HG03103 (cell line): ENCODE measurements around the gene PRPS1.
A peak's percentile ranks its signal among the peaks of the same experiment; 100 is the strongest.
"Not testable (repeated sequence)": the region's sequence is repeated elsewhere in the genome, so short reads cannot be mapped to it uniquely, and the experiment has no call there.

ENCODE experiments used
- ATAC-seq: cut with Tn5 transposase; IDR thresholded peaks from one replicate; pipeline ENCODE4 v1.9.1; 2021; ENCODE audit warnings: low read depth; ENCODE audit not compliant: unreplicated experiment

PRPS1 gene

DNA sequence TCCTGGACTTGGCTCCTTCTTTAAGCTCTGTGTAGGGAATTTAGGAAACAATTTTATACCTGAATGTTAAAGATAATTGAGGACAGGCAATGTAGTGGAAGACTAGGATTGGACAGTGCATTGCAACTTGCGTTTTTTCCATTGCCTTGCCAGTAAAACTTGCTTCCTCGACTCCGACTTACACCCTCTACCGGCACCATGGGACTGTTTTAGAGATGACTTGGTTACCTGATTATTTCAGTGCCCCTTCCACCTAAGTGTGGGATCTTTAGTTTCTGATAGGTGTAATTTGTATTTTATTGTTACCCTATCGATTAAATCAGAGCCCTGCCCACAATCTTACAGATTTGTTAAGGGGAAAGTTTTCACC, 1.2 kb downstream of the PRPS1 start:
- no peak for ATAC-seq

DNA sequence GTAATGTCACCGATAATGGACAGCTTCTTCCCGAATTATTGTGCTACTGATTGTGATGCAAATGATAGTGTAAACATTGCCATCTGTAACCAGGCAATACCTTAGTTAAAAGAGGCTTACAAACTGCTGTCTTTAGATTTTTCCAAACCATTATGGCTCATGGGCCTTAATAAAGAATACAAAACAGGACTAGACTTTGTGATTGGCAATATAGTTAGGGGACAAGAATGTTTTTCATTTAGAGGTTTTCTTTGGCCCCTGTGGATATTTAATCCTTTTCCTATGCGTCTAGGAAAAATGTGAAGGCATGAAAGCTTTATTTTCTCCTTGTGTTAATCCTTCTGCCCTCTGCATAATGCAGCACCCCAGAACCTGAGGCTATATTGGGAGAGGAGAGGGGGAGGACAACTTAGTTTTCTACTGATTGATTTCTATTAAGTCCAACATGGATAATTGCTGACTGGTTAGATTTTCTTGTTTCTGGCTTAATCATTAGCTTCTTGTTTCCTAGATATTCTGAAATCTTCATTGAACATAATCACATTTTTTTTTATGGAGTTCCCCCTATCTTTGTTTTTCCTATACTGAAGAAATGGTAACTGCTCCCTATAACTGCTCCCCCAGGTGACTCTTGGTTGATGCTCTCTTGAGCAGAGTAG, 1.9 kb downstream of the PRPS1 start:
- no peak for ATAC-seq

DNA sequence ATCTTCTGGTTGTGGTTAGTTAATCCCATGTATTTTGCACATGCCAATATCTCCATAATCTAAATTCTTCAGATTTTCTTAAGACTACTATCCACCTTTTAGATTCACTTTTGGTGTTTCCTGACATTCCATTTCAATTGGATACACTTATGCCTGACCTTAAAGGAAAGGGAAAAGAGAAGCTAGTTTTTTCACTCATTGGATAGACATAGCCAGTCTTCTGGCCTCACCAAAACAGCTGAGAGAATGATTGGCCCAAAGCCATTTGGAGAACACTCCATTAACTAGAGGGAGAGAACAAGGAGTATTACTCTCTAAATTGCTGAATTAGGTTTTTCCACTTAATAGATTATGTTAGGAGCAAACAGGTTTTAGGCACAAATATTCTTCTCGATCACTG, 4.0 kb downstream of the PRPS1 start:
- no peak for ATAC-seq

DNA sequence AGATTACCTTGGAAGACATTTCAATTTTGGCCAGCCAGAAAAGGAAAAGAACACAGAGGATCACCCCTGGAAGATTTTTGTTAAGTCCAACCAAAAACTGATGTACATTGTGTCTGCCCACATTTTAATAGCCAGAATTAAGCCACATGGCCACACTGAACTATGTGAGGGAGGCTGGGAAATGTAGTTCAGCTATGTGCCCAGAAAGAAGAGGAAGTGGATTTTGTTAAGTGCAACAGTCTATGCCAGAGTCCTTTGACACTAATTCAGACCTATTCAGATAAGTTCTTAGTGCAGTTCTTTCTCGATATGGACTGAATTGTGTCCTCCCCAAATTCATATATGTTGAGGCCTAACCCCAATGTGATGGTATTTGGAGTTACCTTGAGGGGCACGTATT, 18.4 kb downstream of the PRPS1 start:
- ATAC-seq = no peak

DNA sequence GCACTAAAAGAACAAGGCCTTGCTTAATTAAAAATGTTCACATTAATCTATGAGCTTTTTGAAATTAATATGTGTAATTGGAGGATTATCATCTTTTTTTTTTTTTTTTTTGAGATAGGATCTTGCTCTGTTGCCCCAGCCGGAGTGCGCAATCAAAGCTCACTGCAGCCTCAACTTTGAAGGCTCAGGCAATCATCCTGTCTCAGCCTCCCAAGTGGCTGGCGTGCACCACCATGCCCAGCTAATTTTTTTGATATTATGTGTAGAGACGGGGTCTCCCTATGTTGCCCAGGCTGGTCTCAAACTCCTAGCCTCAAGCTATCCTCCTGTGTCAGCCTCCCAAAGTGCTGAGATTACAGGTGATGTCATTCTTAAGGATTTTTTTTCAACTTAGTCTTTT, 20.0 kb downstream of the PRPS1 start:
- ATAC-seq = no peak

DNA sequence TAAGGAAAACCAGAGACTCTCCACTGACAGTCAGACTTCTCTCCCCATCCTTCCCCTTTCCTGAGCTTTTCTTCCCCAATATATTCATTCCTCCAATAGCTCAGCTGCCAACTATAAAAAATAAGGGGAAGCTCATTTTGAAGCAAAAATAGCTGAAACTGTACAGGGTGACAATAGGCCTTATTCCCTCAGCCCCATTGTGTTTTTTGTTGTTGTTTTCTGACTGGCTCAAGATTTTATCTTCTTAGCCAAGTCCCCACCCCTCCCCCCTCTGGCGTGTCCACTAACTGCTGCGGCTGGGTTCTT, 26.2 kb downstream of the PRPS1 start:
- ATAC-seq = no peak

DNA sequence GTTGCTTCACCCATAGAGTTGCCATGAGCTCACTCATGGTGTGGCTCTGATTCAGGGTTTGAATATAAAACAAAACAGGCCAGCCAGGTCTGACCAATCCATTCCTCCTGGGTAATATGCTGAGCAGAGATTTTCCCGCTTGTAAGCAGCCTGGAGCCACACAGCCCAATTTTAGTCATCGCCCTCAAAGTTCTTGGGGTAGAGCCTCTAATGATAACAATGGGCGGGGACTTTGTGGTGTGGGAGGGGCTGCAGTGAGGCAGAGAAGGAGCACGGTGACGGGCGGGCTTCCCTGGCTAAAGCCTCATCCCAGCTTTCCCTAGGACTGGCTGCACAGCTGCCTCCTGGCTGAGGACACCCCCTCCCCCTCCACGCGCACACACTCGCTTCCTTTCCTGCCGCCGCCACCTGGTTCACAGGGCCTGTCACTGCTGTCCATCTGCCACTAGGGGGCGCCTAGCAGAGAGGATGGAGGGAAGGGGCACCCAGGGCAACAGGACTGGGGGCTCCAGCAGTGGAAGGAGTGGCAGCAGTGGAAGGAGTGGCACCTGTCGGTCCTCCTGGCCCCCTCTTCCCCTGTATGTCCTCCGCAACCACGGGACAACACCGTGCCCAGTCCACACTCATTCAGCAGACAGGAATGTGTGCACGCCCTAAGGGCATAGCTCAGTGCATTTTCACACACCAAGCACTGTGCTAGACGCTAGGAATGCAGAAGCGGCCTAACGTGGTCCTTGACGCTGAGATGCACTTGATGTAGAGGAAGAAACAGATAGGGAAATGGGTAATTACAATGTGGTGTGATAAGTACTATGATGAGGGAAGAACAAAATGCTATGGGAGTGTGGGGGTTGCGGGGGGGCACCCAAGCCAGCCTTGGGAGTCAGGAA, 26.8 kb downstream of the PRPS1 start:
- ATAC-seq = peak; percentile 64

DNA sequence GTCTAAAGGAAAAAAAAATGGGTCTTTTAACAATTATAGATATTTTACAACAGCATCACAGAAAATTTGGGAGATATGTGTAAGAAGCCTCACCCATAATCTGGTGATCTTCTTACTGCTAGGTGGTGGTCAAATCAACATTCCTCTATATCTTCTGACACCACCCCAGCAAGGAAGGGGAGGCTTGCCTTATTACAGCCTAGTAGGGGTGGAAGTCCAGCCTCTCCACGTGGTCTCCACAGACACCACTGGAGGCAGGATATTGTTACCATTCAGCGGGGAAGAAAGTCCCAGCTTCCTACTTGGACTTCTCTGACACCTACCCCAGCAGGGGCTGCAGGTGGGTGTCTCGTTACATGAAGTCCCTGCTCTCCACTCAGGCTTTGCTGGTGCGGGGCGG, 28.7 kb downstream of the PRPS1 start:
- no peak for ATAC-seq

DNA sequence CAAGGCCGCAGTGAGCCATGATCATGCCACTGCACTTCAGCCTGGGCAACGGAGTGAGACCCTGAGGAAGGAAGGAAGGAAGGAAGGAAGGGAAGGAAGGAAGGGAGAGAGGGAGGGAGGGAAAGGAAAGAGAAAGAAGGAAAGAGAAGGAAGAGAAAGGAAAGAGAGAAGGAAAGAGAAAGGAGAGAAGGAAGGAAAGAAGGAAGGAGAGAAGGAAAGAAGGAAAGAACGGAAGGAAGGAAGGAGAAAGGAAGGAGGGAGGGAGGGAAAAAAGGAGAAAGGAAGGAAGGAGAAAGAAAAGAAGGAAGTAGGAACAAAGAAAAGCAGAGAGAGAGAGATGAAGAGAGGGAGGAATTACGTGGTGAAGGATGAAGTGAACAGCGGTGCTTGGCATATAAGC, 30.4 kb downstream of the PRPS1 start:
- no peak for ATAC-seq

DNA sequence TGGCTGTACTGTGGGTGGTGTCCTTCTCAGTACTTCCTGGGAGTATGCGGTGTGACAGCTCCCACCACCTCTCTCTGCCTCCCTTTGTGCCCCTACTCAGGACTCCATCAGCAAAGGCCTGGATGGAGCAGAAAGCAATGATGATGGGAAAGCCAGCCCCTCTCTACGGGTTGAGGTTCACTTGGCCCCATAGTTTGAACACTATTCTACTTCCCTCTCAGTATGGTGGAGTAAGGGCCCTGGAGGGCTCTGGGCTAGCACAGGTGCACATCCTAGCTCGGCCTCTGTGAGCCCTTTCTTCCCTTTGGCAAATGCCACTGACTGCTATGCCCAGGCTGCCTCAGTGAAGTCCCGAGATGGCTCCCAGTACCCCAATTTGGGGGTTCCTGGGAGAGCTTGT, 31.0 kb downstream of the PRPS1 start:
- no peak for ATAC-seq

DNA sequence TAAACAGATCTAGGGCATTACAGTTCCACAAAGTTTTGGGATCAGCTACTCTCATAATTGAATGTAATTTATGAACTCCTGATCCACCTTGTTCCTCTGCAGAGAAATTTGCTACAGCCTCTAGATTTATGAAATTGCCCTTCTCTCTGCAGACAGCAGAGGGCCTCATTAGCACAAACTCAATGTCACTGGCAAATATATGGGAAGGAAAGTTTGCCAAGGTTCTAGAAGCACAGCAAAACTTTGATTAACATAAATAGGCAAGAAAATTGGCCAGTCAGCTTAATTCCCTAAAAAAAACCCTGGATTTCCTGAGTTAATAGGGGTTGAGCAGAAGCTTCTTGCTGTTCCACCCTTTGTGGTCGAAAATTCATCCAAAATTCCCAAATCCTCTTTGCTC, 31.5 kb downstream of the PRPS1 start:
- no peak for ATAC-seq

DNA sequence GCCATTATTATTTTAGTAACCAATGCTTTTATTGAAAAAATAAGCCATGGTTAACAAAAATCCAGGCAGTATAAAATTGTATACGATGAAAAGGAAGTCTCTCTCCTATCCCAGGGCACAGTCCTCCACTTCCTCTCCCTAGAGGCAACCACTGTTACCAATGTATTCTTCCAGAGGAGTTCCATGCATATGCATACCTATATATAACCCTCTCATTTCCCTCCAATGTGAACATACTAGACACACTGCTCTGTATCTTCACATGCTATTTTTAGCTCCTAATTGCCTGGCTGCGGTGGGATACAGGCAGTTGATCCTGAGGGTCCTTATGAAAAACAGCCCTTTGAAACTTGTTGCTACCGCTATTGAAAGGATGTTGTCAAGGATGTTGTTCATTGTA, 33.8 kb downstream of the PRPS1 start:
- no peak for ATAC-seq

DNA sequence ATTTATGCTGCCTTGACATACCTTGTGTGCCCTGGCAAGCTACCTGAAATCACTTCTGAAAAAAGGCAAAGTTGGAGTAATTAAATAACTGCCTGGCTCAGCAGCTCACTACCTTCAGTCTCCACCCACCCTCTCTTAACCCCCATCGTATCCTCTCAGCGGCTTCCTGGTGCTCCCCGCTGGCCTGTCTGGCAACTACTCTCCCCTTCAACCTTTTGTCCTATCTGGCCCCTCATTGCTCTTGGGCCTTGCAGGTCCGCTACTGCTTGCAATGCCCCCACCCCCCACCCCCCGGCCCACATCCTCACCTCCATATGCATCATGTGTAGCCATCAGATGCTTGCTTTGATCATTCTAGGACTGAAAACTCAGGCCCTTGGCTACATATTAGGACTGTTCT, 34.5 kb downstream of the PRPS1 start:
- ATAC-seq = no peak

DNA sequence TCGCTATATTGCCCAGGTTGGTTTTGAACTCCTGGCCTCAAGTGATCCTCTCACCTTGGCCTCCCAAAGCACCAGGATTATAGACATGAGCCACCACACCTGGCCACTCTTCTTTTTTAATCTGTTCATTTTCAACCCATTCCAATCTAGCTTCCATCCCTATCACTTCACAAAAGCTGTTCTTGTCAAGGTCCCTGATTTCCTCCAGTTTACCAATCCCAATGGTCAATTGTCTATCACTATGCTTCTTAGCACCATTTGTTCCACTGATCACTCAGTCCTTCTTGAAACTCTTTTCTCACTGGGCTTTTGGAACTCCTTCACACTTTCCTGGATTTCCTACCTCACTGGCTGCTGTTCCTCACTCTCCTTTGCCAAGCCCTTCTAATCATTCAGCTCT, 38.6 kb downstream of the PRPS1 start:
- no peak for ATAC-seq

DNA sequence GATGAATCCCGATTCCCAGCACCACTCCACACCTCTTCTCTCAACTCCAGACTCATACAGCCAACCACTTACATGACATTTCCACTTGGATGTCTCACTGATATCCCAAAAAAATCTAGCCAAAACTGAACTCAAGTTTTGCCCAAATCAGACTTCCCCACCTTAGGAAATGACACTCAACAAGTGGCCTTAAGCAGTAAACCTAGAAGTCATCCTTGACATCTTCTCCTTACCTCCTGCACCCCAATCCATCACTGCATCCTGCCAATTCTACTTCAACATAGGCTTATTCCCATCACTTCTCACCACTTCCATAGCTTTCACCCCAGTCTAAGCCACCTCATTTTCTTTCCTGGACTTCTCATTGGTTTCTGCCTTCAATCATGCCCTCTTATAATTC, 39.1 kb downstream of the PRPS1 start:
- no peak for ATAC-seq

DNA sequence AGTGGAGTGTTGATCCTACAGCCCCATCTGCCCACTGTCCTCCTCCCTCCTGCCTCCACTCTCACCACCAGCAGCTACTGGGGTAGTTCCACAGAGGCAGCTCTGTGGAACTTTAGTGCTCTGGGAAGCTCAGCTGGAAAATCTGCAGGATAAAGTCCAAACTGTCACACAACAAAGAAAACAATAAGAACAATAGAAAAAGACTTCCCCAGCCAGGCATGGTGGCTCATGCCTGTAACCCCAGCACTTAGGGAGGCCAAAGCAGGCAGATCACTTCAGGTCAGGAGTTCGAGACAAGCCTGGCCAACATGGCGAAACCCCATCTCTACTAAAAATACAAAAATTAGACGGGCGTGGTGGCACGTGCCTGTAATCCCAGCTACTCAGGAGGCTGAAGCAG, 40.4 kb downstream of the PRPS1 start:
- not testable (repeated sequence) for ATAC-seq

DNA sequence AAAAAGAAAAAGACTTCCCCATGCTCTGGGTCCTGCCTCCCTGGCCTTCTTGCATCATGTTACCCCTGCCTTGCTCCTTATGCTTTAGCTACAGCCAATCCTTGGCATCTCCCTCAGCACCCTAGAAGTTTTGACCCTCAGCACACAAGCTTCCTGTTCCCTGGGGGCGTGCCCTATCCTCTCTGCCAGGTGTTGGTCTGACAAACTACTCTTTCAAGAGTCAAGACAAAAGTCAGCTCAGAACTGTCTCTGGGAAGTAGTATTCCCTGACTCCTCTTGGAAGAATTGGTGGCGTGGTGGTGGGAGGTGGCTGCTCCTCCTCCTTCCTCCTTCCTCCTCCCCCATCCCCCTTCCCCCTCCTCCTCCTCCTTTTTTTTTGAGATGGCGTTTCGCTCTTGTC, 41.0 kb downstream of the PRPS1 start:
- ATAC-seq = no peak

DNA sequence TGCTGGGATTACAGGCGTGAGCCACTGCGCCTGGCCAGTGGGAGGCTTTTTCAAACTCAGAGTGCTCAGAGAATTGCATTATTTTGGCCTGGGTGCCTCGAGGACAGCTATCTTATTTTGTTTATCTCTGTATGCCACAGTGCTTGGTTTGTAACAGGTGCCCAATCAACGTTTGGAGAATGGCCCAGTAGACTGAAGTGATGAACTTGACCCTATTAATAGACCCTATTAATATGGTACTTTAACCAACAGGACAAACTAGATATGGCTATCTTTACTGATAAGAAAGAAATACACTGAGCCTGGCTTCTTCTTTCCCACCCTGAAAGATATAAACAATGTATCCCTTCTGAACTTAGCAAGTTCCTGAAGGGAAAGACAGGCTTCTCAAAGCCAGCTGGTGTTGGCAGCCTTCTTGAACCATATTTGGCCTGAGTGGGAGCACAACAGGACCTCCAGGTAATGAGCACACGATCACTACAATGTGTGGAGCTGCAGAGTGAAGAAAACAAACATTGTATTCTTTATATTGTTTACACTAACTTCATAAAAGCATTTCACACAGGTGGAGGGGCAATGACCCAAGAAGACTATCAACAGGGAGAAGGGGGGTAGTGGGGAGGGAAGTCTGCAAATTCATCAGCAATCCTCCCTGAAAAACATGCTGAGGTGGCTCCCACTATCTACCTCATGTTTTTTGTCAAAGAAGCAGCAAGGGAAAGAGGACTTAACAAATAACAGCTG, 41.7 kb downstream of the PRPS1 start:
- ATAC-seq = no peak

DNA sequence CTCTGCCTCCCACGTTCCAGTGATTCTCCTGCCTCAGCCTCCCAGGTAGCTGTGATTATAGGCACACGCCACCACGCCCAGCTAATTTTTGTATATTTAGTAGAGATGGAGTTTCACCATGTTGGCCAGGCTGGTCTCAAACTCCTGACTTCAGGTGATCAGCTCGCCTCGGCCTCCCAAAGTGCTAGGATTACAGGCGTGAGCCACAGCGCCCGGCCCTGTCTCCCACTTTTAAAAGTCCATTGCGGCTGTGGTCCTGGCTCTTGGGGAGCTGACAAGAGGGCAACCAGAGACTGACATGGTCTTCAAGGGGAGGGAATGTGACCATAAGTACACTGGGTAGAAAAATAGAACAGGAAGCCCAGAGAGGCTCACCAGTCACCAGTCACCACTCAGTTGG, 42.9 kb downstream of the PRPS1 start:
- ATAC-seq = not testable (repeated sequence)

DNA sequence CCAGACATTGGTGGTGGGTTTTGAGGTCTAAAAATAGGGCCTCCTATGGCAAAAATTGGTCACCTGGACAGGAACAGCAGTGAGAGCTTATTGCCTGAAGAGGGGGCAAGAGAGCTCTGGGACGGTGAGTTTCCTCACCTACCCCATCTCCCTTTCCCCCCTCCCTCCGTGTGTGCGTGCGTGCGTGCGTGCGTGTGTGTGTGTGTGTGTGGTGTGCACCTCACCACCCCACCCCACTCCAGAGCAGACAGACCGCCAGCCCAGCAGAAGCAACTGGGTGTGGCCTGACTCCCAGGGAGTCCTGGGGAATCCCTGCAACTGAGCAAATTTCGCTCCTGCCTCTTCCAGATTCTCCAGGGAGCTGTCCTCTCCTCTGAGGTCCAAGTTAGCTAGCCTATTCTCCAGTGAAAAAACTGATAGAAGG, 44.7 kb downstream of the PRPS1 start:
- ATAC-seq = peak; percentile 29

DNA sequence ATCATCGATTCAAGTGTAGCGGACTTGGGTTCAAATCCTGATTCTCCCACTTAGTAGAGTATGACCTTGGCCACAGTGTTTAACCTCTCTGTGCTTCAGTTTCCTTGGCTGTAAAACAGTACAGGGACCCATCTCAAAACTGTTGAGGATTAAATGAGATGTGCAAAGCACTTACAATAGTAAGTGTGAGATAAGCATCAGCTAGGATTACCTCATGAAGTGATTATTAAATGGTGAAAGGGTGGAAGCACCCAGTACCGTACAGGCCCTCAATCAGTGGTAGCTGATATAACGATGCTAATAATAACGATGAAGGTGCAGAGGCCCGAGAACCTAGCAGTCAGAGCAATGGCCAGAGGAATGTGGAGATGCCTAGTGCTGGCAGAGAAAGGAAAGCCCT, 45.1 kb downstream of the PRPS1 start:
- ATAC-seq = peak; percentile 2
